Endothelial cell of umbilical vein (primary cell): ENCODE measurements around the gene DST. TPM values are rescaled to one million over a fixed set of nuclear protein-coding genes. Genes with fewer than 3 reads are reported as not detected.

Experiments used
- BruUV-seq: library from RNA; stranded (reverse); fragments of 400-500 nt; replicated peaks from 2 replicates; lab custom pipeline; 2021; lab: Mats Ljungman, UMichigan
- CTCF ChIA-PET: fragments of 300-600, 350-600 bp; sonication (Branson Sonifier 250); formaldehyde crosslinking; loops from one replicate; lab custom pipeline; 2021; ENCODE audit warnings: antibody characterized with exemption, inconsistent platforms; lab: Charles Lee
- POLR2A ChIA-PET: fragments of 300-600, 350-600 bp; sonication (Branson Sonifier 250); formaldehyde crosslinking; loops from one replicate; lab custom pipeline; 2021; ENCODE audit warnings: antibody characterized with exemption, inconsistent platforms; lab: Charles Lee
- DNase-seq: peaks from one replicate; pipeline ENCODE4 v3.0.0-alpha.2; 2011; ENCODE audit warnings: low read depth, low spot score
- FAIRE-seq: peaks from 2 replicates; lab custom pipeline; 2011; peaks lifted over from hg19 to GRCh38; lab: Jason Lieb, UNC
- H2AFZ ChIP-seq: 2 replicates; pipeline ENCODE4 v1.6.0; 2012; ENCODE audit warnings: low read depth, low read length, control low read depth, inconsistent platforms
- H3K27ac ChIP-seq: 2 replicates; pipeline ENCODE4 v1.5.1; 2011; ENCODE audit warnings: low read depth, mild to moderate bottlenecking, control low read depth, low read length, moderate library complexity; ENCODE audit not compliant: insufficient read depth
- H3K27me3 ChIP-seq, 2 experiments: 2 replicates each; pipeline versions ENCODE4 v1.6.0 to v1.6.1; 2011; ENCODE audit warnings: low read length in 2 of 2, mixed read lengths in 1 of 2; ENCODE audit not compliant: control insufficient read depth in 2 of 2, insufficient read depth in 2 of 2
- H3K36me3 ChIP-seq, 2 experiments: 2 replicates in 1 of 2; 3 replicates in 1 of 2; pipeline ENCODE4 v1.5.1; 2011; ENCODE audit warnings: low read length in 2 of 2, mild to moderate bottlenecking in 1 of 2, moderate library complexity in 1 of 2; ENCODE audit not compliant: control insufficient read depth in 2 of 2, insufficient read depth in 2 of 2; ENCODE audit errors: extremely low read depth in 1 of 2
- H3K4me1 ChIP-seq: 3 replicates; pipeline ENCODE4 v1.5.1; 2011; ENCODE audit warnings: mild to moderate bottlenecking, low read length; ENCODE audit not compliant: control insufficient read depth, insufficient read depth; ENCODE audit errors: extremely low read depth
- H3K4me2 ChIP-seq: 2 replicates; pipeline ENCODE4 v1.6.1; 2011; ENCODE audit warnings: low read length, control low read depth, mixed read lengths; ENCODE audit not compliant: insufficient read depth
- H3K4me3 ChIP-seq, 3 experiments: fragments of 200-600 bp in 1 of 3; sonication (generic), shearing (Covaris generic) in 1 of 3; replicated peaks in 1 of 3; 2 replicates each; pipeline ENCODE4 v1.5.1; 2011 to 2016; ENCODE audit warnings: control low read depth in 3 of 3, low read length in 3 of 3, mild to moderate bottlenecking in 2 of 3, inconsistent platforms in 1 of 3, low read depth in 1 of 3, moderate library complexity in 1 of 3; ENCODE audit not compliant: insufficient read depth in 1 of 3
- H3K79me2 ChIP-seq: 2 replicates; pipeline ENCODE4 v1.6.0; 2012; ENCODE audit warnings: low read length, inconsistent platforms; ENCODE audit not compliant: control insufficient read depth, insufficient read depth
- H3K9ac ChIP-seq: replicated peaks from 2 replicates; pipeline ENCODE3; 2011; ENCODE audit warnings: low read length, control low read depth; ENCODE audit not compliant: insufficient read depth; ENCODE audit errors: extremely low read depth
- H3K9me1 ChIP-seq: replicated peaks from 3 replicates; pipeline ENCODE4 v1.6.0; 2011; ENCODE audit warnings: mild to moderate bottlenecking, low read length; ENCODE audit not compliant: control insufficient read depth, insufficient read depth; ENCODE audit errors: extremely low read depth
- H3K9me3 ChIP-seq: replicated peaks from 2 replicates; pipeline ENCODE4 v1.5.1; 2012; ENCODE audit warnings: low read length, inconsistent platforms; ENCODE audit not compliant: control insufficient read depth, insufficient read depth
- H4K20me1 ChIP-seq: replicated peaks from 2 replicates; pipeline ENCODE3; 2011; ENCODE audit warnings: mild to moderate bottlenecking, low read length; ENCODE audit not compliant: control insufficient read depth, insufficient read depth; ENCODE audit errors: extremely low read depth
- CTCF ChIP-seq, 2 donors: IDR thresholded peaks; 1 replicate in 1 of 2; 2 replicates in 1 of 2; pipeline ENCODE4 v1.5.1; 2011; ENCODE audit warnings: low read length in 2 of 2, mild to moderate bottlenecking in 2 of 2, moderate library complexity in 2 of 2, control low read depth in 1 of 2, inconsistent platforms in 1 of 2, low read depth in 1 of 2; ENCODE audit not compliant: insufficient read depth in 1 of 2; ENCODE audit errors: extremely low read depth in 1 of 2
- EZH2 ChIP-seq: IDR thresholded peaks from 2 replicates; pipeline ENCODE4 v1.6.1; 2012; ENCODE audit warnings: borderline replicate concordance, low read depth, mild to moderate bottlenecking, moderate library complexity, low read length, inconsistent platforms; ENCODE audit not compliant: severe bottlenecking
- FOS ChIP-seq: IDR thresholded peaks from 2 replicates; pipeline ENCODE4 v1.6.1; 2011; ENCODE audit warnings: mild to moderate bottlenecking, low read length, moderate library complexity, borderline replicate concordance; ENCODE audit not compliant: insufficient read depth
- GATA2 ChIP-seq: IDR thresholded peaks from 2 replicates; pipeline ENCODE4 v1.7.0; 2011; ENCODE audit warnings: low read depth, mild to moderate bottlenecking, moderate library complexity, mixed read lengths, low read length; ENCODE audit not compliant: insufficient read length, insufficient read depth
- JUN ChIP-seq: IDR thresholded peaks from 2 replicates; pipeline ENCODE4 v1.6.1; 2011; ENCODE audit warnings: borderline replicate concordance, low read depth; ENCODE audit not compliant: insufficient read length, insufficient read depth
- MAX ChIP-seq: IDR thresholded peaks from 2 replicates; pipeline ENCODE4 v1.6.1; 2011; ENCODE audit not compliant: insufficient read depth, insufficient read length
- MYC ChIP-seq: IDR thresholded peaks from one replicate; pipeline ENCODE4 v1.6.1; 2011; ENCODE audit warnings: mild to moderate bottlenecking, low read depth, low read length
- POLR2A ChIP-seq: IDR thresholded peaks from 2 replicates; pipeline ENCODE4 v1.6.1; 2012; ENCODE audit warnings: low read depth, mild to moderate bottlenecking, control low read depth, low read length
- POLR2AphosphoS5 ChIP-seq: IDR thresholded peaks from 2 replicates; pipeline ENCODE4 v1.6.1; 2012; ENCODE audit warnings: low read depth, mild to moderate bottlenecking, control low read depth, low read length, moderate library complexity; ENCODE audit not compliant: insufficient read depth
- dilution Hi-C: fragments of 300-500 bp; cut with MboI; formaldehyde crosslinking; loops from one replicate; pipeline ENCODE4 v1.15.0; 2019; ENCODE audit warnings: low sequenced_read_pairs; ENCODE audit not compliant: extremely low pct_ligation_motif_present
- intact Hi-C: fragments of 100-400 bp; cut with micrococcal nuclease; formaldehyde crosslinking; loops from one replicate; pipeline ENCODE4 v1.10.0; 2022
- polyA plus RNA-seq, 4 experiments: library from polyadenylated mRNA; depleted of rRNA in 3 of 4; stranded (reverse) in 3 of 4; unstranded in 1 of 4; fragments of >200 nt; gene quantifications; 2 replicates each; pipeline versions ENCODE4 v1.2.1 to v1.2.3, GENCODE V29; 2011 to 2012; ENCODE audit warnings: missing spikeins in 1 of 4
- total RNA-seq: library from RNA; stranded (reverse); gene quantifications from 2 replicates; pipeline ENCODE4 v1.2.3, GENCODE V29; 2021

The DST gene
- total and polyA plus RNA-seq, 2 donors (not counting 3 experiments of a cell fraction or from before 2014, with no cell fraction given): 62.3 to 253 TPM

- peaks cover 4 to 6% of the 10 kb centered on the region in 2 experiments for H3K36me3 ChIP-seq
- ChIA-PET CTCF (no interaction called here), POLR2A (no interaction called here)
- no peaks in the 10 kb centered on the region for H3K4me1 ChIP-seq
- TF ChIP-seq POLR2AphosphoS5: no peak
- TF ChIP-seq POLR2A: no peak
- TF ChIP-seq CTCF (IDR thresholded peaks at IDR 0.05; ENCODE audit: extremely low read depth in 1 of 2, insufficient read depth in 1 of 2, low read depth in 1 of 2, low read length in 2 of 2): no peak
- TF ChIP-seq EZH2: no peak
- TF ChIP-seq JUN: no peak
- TF ChIP-seq MYC: no peak
- no peak for TF ChIP-seq GATA2
- no peak for TF ChIP-seq MAX
- no peak for TF ChIP-seq FOS
- FAIRE-seq (no peak), DNase-seq (no peak)
- intact Hi-C loops: no loop called here
- H2AFZ ChIP-seq: no peak overlapping the region
- H3K4me2 ChIP-seq: no peak overlapping the region
- H3K4me3 ChIP-seq: no peak overlapping the region
- no peaks in the 10 kb centered on the region for H3K9me1 ChIP-seq
- no peaks in the 10 kb centered on the region for H3K27me3 ChIP-seq
- H3K9me3 ChIP-seq: no peaks in the 10 kb centered on the region
- no peak overlapping the region for H3K27ac ChIP-seq
- no TSS peak for BruUV-seq
- no peaks in the 10 kb centered on the region for H3K79me2 ChIP-seq
- no peaks in the 10 kb centered on the region for H4K20me1 ChIP-seq
- H3K9ac ChIP-seq: no peak overlapping the region
- dilution Hi-C loops: no loop called here
Measured at GRCh38 chr6:56518995-56519767, 123.5 kb downstream of the DST start.
